MV-4-11 (cell line): Measurements from ENCODE around the gene AK2.

Source experiments
- DNase-seq: peaks from one replicate; lab custom pipeline; 2025; lab: John Stamatoyannopoulos, UW

The AK2 gene

DNA sequence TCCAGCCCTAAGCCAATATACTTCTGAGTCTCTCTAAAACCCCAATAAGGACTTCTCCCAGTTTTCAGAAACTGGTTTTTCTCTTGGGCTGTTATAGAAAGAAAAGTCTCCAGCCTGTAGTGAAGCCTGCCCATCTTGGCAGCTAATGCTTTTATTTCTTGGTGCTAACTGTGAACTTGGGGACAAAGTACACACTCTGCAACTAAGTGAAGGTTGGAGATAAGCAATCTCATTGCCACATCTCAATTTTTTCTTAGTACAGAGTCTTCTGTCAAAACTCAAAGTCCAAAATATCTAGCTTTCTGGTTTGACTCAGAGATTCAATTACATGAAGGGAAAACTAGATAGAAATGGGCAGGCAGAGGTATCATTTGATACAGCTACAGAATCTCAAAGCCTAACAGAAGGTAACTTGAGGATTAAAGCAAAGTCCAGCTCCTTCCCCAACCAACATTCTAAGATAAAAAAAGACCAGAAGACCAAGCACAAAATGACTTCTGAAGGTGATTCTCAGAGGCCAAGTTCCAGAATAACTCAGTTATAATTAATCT is 14.0 kb downstream of the AK2 start:
- DNase-seq = no peak

GRCh38 chr1:33021567-33022431 is 14.9 kb downstream of the AK2 start:
- DNase-seq = no peak

- DNase-seq = no peak
Observed at GRCh38 chr1:33018112-33018511, 18.6 kb downstream of the AK2 start.

GRCh38 chr1:33017175-33017574 is 19.5 kb downstream of the AK2 start:
- no peak for DNase-seq

DNA sequence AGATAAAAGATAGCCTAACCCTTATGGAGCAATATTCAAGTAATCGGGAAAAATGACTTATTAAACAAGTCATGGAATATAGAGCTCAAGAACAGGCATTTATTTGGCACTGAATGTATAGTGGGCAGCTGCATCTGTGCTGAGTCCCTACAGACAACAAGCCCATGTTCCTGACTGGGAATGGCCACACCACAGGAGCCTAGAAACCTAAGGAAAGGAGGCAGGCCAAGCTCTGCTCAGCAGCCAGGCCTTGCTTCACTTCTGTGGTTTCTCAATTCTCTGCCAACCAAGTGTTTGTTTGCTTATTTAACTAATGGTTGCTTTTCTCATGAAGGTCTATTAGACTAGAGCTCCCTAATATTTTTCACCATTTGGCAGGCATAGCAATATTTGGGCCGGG is 21.5 kb downstream of the AK2 start:
- no peak for DNase-seq

- DNase-seq = no peak
Observed at GRCh38 chr1:33014464-33015163, 22.1 kb downstream of the AK2 start.

DNA sequence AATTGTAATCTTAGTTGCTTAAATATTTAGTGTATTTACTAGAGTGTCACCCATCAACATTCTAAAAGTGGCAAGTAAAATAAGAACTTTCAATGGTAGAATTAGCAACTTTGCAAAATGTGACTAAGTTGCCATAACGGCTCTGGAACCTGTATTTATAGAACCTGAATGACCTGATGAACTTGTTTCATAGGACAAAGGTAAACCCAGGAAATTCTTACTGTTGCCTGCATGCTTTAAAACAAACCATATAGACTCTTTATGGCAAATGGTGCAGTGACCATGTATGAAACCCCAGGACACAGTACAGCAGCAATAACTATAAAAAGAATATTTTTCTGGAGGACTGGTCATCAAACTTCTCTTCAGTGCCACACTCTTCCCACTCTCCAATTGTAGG is 22.9 kb downstream of the AK2 start:
- DNase-seq = no peak

GRCh38 chr1:33012165-33012564 is 24.5 kb downstream of the AK2 start:
- DNase-seq = no peak

DNA sequence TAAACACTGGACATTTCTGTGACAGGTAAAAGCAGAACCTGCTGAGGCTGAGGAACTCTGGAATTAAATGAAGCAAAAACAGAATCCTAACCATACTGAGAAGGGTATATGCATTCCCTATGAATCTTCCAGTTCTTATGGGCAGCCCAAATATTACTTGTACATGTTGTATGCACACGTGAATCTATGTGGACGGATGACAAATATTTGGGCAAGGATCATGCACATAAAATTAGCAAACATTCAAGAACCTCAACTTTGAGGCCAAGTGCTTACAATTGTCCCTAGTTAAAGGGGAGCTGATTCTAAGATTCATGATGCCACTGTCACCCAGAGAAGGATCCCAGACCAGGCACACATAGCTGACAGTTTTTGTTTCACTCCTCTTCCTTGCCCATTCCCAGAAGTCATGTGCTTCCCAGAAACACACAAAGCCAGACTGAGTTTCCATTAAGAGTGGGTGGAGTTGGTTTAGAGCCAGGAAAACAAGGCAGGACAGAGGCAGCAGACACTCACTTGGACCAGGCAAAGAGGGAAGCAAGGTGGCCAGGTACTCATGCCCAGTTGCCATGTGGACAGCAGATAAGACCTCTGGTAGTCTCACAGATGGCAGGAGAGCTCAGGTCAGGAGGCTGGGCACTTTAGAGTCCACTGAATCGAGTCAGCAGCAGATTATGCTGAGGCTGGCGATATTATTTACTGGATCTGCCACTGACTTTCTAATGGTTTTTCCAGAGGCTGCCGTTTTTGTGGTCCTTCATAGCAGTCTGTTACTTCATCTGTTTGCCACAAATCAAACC is 25.6 kb downstream of the AK2 start:
- DNase-seq = no peak

DNA sequence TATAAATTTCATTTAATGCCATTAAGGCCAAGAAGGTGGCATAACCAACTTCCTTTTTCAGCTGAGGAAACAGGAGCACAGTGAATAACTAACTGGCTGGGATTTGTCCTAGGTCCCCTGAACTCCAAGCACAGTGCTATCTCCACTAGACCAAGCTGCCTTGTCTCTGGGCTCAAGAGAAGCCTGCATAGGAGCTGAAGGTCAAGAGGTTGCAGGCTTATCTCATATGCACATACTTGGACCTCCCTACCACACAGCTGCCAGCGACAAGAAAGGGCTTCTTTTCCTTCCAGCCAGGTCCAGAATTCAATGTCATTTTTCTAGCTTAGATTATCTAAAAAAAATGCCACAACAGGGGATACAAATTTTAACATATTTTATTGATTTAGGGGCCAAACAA is 27.1 kb downstream of the AK2 start:
- no peak for DNase-seq

DNA sequence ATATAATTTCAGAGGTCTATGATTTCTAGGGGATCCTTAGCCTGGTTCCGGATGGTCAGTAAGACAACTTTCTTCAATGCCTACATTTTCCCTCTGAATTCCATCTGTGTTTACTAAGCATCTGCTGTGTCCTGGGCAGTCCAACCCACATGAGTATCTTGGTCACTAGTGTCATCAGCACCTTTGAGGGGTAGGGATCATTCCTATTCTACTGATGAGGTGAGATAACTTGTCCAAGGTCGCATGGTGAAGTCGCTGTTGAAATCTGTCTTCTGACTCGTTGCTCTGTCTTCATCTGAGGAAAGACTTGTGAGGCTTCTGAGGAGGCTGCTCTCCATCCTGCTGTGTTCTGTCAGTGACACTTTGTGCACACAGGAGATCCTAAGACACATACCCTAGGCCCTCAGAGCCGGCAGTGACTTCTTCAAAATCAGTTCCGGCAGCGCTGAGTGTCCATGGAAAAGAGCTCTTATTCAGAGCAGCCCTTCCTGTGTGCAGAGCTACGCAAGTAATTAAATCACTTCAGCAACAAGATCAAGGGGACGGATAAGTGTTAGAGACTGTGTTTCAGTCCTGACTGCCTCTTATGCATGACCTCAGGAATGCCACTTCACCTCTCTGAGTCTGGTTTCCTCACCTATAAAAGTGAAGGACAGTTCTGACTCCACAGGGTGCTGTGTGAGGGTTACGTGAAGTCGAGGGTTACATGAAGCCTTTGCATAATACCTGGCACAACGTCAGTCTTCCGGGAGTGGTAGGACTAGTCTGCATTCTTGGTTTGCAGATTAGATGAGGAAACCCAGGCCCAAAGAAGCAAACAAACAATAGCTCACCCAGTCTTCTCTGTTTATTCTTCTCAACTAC is 28.4 kb downstream of the AK2 start:
- DNase-seq = no peak

DNA sequence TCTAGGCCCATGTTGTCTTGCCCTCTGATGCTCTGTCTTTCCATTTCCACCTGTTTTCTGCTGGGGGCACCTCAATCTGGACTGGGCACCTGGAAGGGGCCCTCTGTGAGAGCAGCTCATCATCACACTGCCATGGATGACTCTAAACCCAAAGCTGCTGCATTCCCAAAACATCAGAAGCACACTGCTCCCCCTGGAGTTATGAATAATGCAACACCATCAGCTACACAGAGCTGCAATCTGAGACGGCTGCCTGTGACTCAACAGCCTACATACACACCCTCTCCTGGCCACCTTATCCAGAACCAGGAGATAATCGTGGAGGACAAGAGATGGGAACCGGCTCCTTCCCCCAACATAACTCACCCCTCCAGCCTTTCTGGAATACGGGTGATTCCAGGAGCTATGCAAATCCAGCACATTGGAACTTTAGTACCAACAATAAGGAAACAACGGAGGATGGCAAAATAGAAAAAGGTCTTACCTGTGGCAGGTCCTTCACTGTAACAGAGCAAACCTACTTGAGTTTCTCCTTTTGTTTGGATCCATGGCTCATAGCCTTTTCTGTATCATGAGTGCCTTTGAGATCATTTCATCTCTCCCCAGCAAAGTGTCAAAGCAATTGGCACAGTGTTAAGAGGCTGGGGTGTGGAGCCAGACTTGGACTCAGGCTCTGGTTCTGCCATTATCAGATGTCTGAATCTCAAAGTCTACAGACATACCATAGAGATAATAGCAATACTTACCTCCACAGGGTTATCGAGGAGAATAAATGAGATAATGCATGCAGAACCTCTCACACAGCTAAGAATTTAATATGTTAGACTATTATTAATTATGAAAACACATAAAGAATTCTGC is 29.3 kb downstream of the AK2 start:
- DNase-seq = peak; percentile 34

GRCh38 chr1:33005838-33006421 is 30.8 kb downstream of the AK2 start:
- no peak for DNase-seq

GRCh38 chr1:33005117-33005837 is 31.4 kb downstream of the AK2 start:
- DNase-seq = no peak

- DNase-seq = no peak
Observed at GRCh38 chr1:33004613-33005012, 32.1 kb downstream of the AK2 start.

DNA sequence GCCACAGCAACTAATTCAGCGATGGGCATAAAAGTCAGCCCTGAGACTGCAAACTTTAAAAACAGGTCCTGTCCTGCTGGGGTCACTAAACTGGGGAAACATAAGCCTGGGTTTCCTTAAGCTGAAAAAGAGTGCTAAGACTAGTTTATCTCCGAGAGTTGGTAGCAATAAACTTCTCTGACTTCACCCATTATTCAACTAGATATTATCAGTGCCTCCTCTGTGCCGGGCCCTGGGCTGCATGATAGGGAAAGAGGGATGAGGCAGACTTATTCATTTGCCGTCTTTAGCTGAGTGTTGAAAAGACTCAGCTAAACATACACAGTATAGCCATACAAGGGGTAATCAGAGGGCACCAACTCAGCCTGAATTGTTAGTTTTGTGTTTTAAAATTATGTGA is 33.0 kb downstream of the AK2 start:
- no peak for DNase-seq

DNA sequence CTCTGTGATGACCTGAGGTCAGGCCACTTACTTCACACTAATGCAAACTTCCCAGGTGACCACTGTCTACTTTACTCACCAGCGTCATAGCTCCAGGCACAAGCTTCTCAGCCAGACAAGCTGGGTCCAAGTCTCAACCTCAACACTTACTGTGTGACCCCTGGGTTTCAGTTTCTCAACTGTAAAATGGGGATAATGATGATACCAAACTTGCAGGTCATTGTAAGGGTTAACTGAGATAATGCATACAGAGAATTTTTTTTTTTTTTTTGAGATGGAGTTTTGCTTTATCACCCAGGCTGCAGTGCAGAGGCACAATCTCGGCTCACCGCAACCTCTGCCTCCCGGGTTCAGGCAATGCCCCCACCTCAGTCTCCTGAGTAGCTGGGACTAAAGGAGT is 34.7 kb downstream of the AK2 start:
- no peak for DNase-seq

GRCh38 chr1:33001282-33001681 is 35.4 kb downstream of the AK2 start:
- DNase-seq = peak; percentile 20

DNA sequence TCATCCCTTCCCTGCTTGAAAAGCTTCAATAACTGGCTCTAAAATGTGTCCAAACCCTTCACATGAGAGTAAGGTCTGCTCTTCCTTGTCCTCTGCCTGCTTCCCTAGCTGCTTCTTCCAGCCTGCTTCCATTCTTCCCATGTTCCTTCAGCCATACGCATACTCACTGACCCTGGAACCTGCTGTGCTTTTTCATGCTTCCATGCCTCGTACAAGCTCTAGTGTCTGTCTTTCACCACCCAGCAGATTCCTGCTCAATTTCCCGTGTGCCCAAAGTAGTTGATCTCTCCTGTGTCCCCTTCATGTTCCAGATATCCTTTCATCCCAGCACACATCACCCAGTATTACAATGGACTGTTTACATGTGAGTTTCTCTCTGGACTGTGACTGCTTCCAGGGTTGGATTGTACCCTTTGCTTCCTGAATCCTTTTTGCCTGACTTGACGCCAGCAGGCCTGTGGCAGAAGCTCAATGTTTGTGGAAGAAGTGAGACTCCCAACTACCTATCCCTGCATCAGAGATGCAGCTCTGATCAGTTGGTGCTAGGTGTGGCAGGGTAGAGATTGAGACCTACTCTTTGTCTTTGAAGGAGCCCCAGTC is 36.2 kb downstream of the AK2 start:
- no peak for DNase-seq
